Stimulated activated CD8-positive, alpha-beta memory T cell treated with anti-CD3 and anti-CD28 coated beads, Interleukin-7, amount 100 ng/mL, for 4 hours (primary cell): ENCODE results near the gene CSMD2.

ENCODE experiments used
- DNase-seq, 2 donors: peaks; one replicate each; pipeline ENCODE4 v3.0.0-alpha.2; 2020; ENCODE audit warnings: low read depth in 2 of 2

CSMD2 gene

DNA sequence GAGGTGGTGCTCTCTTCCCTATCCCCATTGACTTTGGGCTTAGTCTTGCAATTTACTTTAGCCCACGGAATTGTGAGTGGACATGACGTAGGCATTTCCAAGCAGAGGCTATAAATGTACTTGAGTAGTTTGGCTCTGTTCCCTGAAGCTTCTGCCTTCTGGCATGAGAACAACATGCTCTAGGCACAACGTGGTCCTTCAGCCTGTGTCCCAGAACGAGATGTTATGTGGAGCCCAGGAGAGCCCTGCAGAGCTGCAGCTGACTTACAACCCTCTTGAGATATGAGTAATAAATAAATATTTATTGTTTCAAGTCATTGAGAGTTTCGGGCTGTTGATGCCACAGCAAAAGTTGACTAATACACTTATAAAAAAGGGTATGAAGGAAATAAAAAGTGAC, 406.3 kb downstream of the CSMD2 start:
- no peak for DNase-seq

DNA sequence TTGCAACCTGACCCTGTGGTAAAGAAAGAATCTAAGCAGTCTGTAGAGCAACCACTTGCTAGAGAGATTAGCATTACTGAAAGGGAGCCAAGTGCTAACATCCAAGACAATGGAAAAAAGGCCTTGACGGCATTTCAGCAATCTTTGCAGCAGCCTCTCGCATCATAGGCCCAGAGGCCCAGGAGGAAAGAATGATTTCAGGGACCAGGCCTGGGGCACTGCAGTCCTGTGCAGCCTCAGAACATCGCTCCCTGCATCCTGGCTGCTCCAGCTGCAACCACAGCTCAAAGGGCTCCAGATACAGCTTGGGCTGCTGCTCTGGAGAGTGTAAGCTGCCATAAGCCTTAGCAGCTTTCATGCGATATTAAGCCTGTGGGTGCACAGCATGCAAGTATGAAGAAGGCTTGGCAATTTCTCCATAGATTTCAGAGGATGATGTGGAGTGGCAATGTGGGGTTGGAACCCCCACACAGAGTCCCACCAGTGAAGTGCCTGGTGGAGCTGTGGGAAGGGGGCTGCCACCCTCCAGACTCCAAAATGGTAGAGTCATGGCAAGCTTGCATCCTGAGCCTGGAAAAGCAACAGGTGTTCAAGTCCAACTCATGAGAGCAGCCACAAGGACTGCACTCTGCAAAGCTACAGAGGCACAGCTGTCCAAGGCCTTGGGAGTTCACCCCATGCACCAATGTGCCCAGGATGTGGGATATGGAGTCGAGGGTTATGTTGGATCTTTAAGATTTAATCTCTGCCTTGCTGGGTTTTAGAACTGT, 411.8 kb downstream of the CSMD2 start:
- no peak for DNase-seq

DNA sequence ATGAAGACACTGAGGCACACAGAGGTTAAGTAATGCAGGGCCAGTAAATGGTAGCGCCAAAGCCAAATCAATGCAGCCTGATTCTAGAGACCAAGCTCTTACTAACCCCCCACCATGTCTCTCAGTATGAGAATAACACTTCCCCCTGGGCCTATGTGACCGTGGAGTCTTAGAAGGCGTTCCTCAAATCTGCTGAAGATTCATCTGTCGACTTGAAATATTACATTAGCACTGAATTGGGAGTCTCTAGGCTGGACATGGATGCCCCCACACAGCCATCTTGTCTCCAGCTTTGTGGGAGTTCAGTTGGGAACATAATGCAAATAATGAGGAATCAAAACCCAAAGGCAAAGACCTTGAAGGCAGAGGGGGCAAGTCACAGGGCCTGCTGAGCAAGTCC, 419.1 kb downstream of the CSMD2 start:
- no peak for DNase-seq

DNA sequence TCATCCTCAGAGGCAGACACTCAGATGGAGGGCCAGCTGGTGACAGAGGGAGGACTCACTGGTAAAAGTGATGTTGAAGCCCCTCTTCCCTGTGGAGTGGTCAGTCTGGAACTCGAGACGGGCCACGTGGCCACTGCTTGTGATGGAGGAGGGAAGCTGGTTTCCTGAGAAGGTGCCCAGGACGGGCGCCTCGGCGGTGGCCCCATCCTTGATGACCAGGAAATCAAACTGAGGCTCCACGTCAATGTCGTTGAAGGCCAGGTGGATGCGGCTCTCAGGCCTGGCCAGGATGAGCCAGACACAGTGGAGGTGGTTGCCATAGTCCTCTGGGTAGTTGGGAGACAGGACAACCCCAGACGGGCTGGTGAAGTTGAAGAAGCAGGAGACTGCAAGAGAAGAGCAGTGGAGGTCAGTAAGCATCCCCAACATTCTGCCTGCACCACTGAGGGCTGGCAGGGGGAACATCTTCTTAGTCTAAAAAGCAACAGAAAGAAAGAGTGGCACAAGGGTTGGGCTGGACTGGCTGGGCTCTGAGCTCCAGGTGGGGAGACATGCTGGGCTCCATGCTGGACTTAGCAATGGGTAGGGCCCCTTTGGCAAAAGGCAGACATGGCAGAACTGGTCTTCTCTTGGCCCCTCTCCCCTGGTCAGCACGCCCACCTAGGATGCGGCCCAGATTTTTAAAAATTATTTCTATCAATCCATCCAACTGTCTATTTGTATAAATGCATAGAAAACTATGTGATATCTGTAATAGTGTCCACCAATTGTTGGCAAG, 421.6 kb downstream of the CSMD2 start:
- DNase-seq = no peak

DNA sequence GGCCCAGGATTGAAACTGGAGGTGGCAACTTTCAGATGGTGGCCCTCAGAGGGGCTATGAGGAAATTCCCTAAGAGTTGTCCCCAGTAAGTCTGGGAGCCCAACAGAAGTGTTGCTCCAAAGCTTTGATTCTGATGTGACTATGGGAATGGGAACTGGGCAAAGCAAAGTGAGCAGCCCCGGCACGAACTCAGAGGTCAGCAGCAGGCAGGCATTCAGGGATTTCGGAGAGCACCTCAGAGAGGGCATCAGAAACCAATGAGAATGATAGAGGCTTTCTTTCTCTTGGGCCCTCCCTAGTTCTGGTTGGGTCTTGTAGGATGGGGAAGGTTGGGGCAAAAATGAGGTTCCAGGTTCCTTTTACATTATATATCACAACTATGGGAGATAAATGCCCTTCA, 422.4 kb downstream of the CSMD2 start:
- no peak for DNase-seq

DNA sequence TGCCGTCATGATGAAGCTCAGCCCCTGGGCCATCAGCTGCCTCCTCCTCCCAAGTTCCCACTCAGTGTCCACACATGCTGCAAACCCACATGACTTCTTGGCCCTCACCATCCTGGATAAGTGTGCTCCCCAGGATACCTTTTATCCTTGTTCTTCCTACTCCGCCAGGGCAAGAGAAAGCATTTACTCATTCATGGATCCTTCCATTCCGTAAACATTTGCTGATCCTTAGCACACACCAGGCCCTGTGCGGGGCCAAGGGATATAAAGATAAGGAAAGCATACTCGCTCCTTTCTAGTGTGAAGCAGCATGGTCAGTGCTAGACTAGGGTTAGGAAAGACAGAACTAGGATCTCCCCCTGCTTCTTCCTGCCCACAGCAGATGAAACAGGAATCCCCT, 423.3 kb downstream of the CSMD2 start:
- no peak for DNase-seq

DNA sequence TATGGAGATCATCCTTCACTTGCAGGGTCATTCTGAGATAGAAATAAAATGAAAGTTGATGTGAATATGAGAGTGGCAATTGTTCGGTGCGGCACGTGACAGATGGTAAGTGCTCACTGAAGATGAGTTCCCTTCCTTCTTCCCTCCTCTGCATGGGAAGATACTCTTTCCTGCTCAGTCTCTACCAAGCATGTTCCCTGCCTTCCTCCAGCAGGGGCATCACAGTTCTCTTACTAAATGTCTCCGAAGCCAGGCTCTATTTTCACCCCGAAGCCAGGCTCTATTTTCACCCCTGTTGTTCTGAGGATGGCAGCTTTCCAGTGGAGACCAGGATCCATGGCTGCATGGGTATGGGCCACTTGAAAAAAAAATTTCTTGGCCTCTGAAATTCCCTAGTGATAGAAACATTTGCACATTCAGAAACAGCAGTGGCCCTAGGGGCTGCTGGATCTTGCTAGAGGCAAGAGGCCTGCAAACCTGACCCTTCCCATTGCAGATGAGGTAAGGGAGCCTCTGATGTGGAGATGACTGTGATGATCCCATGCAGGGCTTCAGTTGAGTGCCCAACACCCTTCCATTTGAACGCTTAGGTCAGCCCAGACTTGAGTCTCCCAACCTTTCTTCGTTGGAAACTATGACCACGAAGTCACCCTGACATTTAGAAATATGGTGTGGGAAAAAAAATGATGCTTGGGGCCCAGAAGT, 424.8 kb downstream of the CSMD2 start:
- DNase-seq = no peak

DNA sequence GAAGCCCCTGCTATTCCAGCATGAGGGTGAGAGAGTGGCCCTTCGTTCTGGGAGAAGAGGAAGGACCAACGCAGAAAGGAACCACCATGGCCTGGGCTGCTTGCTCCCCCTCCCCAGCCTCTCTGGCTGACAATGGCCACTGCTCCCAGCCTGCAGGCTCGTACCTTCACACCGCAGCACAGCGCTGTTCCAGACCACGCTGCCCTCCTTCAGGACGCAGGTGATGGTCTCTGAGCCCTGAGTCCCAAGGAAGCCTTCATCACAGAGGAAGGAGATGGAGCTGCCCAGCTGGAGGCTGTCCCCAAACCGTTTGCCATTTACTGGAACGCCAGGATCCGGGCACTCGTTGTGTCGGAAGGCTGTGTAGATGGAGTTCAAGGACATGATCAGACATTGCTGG, 426.1 kb downstream of the CSMD2 start:
- DNase-seq = no peak

DNA sequence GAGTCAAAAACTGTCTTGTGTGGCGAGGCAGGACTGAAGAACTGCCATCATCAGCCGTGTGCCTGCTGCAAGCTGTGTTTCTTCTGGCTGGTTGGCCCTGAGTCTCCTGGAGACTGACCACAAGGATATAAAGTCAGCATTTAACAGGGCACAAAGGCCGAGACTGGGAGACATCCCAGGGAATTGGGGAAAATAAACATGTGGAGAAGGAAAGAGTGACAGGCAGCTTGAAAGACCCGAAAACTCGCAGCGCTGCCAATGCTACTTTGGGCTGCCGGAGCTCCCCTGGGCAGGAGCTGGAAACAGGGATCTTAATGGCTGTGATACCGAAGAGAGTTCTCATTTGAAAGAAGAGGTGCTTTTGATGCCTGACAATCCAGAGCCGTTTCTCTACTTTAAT, 426.5 kb downstream of the CSMD2 start:
- DNase-seq = no peak

DNA sequence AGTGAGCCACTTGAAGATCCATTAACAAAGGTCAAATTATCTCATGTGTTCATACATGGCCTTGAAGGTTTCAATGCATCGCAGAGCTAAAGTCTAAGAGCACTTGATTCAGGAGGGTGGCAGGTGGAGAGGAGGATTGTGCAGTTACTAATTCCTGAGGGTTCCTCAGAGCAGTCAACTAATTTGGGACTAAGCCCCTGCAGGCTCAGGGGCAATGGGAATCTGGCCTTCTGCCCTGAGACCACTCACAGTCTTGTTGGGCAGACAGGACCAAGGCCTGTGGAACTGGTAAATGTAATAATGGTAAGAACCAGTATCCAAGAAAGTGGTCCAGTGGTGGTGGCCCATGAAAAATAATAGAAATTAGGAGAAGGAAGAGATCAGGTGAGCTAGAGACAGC, 428.5 kb downstream of the CSMD2 start:
- no peak for DNase-seq

DNA sequence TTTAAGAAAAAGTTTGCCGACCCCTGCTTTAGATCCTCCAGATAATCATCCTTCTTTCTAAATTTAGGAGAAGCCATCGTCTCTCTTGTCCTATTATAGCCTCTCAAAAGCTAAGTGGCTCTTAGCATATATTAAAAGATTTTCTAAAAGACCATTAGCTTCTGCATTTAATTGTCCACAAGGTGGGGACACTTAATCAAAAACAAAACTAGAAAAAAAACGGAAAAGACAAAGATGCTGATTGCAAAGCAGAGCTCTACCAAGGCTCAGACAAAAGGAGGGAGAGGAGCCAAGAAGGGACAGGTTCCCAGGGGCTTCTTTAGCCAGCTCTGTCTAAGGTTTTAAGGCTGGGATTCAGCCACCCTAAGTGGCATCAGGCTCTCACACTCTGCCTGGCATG, 429.4 kb downstream of the CSMD2 start:
- no peak for DNase-seq

DNA sequence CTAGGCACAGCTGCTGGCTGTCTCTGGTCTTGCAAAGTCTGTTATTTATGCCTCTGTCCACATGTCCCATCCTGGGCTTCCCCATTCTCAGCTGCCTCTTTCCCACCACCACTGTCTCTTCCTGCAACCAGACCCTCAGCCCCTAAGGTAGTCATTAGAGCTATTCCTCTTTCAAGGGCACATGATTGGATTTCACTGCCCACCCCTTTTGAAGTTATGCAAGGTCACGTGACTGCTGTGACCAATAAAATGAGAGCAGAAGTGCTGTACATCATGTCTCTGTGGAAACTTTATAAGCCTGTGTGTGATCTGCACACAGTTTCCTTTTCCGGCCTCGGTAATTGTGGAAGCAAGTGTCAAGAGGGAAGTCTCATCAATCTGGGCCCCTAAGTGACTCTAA, 437.7 kb downstream of the CSMD2 start:
- DNase-seq = no peak

DNA sequence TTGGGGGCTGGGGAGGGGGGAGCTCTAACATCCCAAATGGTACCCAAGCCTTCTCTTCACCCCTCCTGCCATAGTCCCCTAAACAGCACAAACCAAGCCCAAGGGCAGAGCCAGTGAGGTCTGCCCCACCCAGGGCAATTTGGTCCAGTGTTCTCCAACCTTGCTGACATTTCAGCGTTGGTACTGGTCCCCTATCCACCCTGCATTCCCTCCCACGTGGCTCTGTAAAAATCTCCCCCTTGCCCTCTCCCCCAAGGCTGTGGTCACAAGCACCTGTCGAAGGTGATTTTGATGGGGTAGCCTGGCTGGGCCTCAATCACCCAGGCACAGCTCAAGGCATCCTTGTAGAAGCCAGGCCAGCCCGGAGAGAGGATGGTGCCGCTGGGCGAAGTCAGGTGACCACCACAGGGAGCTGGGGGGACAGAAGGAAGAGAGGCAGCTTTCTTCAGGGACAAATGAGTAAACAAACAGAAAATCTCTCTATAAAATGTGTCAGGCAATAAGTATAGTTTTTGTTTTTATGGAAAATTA, 438.7 kb downstream of the CSMD2 start:
- no peak for DNase-seq

DNA sequence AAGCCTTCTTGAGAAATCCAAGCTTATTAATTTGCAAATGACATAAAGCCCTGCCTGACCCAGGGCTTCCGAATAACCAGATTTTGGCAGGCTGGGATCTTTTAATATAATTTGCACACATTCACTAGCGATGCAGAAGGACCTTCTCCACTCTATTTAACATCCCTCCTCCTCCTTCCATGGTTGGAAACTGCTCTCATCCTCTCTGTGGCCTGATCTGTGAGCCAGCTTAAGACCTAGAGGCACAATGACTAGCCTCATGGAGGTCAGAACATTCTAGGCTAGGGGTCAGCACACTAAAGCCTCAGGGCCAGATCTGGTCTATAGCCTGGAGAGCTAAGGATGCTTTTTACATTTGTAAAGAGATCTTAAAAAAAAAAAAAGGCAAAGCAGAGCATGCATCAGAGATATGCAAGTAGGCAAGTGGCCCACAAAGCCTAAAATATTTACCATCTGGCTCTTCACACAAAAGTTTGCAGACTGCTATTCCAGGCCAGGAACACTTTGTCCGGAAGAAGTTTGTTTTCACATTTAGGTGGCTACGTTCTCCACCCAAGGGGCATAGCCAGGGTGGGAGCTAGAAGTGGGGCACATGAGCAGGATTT, 439.4 kb downstream of the CSMD2 start:
- DNase-seq = no peak

DNA sequence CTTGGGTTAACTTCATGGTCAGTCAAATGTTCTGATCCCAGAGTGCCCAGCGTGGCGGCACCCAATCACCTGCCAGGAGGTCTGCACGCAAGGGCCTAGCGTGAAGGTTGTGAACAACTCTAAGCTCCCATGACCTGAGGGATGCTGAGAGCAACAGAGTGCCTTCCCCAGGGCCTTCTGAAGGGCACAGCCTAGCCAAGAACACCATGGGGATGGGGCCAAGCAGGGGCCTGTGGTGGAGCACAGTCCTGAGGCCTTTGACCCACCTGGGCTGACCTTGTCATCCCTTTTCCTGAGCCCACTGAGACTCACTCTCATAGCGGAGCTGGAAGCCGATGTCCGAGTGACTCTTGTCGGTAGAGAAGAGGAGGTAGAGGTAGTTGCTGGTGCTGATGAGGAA, 440.0 kb downstream of the CSMD2 start:
- no peak for DNase-seq

DNA sequence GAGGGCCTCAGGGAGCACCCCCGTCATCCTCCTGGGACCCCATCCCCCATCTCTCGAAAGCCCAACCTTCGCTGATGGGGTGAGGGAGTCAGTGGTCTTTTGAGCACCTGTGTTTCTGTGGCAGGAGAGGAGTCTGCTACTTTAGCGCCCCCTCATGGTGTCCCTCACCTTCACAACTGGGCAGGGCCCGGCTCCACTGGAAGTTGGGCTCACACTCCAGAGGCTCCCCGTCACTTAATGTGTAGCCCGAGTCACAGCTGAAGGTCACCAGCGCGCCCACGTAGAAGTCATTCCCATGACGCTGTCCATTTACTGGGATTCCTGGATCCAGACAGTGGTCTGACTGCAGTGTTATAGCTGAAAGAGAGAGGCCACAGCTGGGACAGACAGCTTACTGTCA, 440.7 kb downstream of the CSMD2 start:
- no peak for DNase-seq

DNA sequence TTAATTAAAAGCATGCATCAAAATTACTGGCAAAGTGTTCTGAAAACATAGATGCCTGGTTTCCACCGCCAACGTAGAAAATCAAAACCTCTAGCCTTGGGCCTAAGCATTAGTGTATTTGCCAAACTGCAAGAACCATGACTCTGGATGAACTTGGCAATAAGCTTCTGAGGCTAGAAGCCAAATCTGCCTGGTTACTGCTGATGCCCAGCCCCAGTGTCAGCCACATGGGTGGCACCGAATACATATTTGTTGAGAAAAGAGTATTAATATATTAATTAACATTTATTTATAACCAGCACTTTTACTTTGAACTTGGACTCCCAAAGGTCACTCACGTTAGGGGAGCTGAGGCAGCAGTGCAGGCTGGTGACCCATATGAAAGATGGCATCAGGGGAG, 441.8 kb downstream of the CSMD2 start:
- no peak for DNase-seq

DNA sequence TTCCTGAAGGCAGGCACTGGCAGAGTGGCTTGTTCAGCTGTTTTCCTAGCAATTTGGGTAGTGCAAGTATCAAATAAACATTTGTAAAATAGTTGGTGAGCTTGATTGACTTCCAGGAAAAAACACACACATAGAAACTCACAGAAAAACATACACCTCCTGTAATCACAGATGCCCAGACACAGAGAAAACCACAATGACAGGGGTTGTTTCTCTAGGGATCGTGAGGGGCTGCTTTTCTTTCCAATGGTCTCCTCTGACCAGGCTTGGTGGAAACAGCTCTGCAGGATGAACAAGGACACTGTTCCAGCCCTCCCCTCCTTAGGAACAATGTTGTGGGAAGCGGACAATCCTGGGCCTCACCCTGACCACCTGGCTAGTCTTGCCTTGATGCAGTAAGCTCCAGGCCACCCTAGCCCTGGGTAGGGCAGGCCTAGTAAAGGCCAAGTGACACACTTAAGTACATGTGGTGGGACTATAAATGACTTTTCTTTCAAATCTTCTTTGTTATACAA, 443.7 kb downstream of the CSMD2 start:
- DNase-seq = no peak

DNA sequence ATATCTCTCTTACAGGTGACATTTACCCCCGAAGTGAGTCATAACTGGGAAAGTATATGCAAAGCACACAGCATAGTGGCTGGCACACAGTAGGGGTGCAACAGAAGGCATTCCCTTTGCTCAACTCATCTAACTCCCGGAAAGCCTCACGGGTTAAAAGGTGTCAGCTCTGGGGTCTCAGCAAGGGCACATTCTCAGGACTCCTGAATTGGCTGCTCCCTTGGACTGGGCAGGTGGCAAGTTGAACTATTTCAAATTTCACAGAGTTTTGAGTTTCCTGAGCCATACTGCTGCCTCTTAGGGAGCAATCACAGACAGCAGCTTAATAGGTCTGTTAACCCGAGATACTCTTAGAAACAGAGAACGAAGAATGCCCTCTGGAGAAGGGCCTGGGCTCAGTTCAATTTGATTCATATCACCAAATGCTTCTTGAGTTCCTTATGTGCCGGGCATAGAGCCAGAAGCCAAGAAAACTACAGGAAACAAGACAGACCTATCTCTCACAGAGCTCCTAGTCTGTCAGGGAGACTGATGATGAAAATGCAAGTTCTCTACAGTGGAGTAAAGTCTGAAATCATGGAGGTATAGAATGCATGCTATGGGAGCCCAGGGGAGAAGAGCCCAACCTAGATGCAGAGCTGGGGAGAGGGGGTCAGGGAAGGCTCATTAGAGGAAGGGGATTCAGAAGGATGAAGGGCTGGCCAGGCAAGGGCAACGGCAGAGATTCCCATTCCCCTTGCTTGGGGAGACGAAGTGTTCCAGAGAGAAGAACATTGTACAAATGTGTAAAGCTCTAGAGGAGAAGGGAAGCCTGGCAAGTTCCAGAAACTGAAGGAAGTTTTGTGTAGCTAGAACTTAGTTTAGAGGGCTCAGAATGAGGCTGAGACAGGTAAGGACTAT, 445.0 kb downstream of the CSMD2 start:
- no peak for DNase-seq

DNA sequence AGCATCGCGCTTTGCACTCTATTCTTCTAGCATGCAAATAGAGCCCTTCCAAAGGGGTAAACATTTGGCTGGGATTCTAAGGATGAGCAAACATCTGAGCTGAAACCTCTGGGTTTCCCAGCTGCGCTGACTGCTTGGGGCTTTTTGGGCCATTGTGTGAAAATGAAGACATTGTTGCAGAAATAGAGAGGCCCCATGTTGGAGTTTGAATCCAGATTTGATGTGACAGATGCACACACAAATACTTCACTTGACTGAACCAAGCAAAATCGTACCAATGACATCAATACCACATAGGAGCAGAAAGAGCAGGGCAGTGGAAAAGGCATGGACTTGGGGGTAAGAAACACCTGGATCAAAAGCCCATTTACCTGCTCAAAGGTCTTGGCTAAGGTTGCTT, 445.7 kb downstream of the CSMD2 start:
- DNase-seq = no peak

DNA sequence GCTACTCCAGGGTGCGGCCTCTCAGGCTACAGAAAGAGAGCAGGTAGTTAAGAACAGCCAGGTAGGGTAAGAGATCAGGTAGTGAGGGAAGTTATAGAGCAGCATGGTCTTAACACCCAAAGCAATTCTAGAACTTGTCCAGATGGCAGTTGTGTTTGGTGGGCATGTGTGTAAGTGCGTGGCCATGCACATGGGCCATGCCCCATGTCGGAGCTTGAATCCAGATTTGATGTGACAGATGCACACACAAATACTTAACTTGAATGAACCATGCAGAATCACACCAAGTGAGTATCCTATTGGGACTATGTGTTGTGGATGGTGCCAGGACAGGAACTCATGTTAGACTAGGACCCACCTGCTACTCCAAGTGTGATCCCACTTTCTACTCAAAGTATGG, 446.8 kb downstream of the CSMD2 start:
- DNase-seq = no peak
